HK-2 (cell line): ENCODE measurements around the gene MTF2.

Source experiments
- DNase-seq: peaks from one replicate; pipeline ENCODE4 v3.0.0-alpha.2; 2018; ENCODE audit not compliant: unreplicated experiment

MTF2 gene

DNA sequence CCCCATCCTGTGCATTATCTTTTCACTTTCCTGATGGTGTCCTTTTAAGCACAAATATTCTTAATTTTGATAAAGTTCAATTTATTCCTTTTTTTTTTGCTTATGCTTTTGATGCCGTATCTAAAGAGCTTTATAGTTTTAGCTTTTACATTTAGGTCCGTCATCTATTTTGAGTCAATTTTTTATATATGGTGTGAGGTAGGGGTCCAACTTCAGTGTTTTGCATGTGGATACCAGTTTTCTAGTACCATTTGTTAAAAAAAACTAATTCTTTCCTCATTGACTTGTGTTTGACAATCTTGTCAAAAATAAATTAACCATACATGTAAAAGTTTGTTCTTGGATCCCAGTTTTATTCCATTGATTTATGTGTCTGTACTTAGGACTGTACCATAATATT is 4.9 kb downstream of the MTF2 start:
- DNase-seq: no peak

DNA sequence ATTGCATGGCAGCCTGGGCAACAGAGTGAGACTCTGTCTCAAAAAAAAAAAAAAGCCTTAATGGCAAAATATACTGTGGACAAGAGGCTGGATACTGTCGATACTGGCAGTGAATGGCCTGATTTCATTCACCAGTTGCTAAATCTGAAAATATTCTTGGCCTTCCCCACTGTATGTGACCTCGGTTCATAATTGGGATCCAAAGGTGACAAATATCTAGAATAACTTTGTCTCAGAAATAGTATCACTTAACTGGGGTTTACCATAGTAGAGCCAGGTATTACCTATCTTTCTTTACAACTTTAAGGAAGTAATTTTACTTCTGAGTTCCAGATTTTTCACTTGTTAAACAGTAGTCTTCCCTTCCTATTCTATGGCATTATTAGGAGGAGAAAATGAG is 8.4 kb downstream of the MTF2 start:
- no peak for DNase-seq

DNA sequence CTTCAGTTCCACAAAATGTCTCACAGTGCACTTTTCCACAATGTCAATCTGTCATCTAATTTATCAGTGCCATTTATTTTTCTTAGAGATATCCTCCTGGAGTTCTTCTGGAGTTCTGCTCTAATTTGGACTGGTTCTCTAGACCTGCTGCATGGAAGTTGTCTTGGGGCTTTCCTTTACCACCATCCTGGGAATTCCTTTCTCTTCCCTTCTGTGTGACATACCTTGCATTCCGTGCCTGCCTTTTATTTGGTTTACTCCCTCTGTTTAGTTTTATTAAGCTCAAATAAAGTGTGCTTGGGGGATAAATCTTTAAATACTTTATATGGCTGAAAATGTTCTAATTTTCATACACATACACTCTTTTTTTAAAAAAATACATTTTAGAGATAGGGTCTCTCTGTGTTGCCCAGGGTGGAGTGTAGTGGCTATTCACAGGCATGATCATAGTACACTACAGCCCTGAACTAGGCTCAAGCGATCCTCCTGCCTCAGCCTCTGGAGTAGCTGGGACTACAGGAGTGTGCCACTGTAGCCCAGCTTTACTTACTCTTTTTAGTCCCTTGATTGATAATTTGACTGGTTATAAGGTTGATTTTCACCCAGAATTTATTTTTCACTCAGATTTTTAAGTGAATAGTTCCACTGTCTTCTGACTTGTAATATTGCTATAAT is 14.4 kb downstream of the MTF2 start:
- no peak for DNase-seq

- no peak for DNase-seq
Observed at GRCh38 chr1:93095804-93096585, 16.9 kb downstream of the MTF2 start.

DNA sequence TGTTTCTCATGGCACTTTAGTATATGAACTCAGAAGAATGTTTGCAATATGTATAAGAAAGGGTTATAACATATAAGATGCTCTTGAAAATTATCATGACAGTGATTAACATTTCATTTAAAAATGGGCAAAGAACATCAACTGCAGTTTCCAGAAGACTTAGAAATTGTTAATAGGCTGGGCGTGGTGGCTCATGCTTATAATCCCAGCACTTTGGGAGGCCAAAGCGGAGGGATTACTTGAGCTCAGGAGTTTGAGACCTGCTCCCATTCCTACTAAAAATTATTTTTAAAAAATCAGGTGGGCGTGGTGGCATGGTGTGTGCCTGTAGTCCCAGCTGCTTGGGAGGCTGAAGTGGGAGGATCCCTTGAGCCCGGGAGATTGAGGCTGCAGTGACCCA is 23.1 kb downstream of the MTF2 start:
- no peak for DNase-seq

GRCh38 chr1:93106226-93106625 is 27.1 kb downstream of the MTF2 start:
- no peak for DNase-seq

- no peak for DNase-seq
Observed at GRCh38 chr1:93107395-93107794, 28.3 kb downstream of the MTF2 start.

DNA sequence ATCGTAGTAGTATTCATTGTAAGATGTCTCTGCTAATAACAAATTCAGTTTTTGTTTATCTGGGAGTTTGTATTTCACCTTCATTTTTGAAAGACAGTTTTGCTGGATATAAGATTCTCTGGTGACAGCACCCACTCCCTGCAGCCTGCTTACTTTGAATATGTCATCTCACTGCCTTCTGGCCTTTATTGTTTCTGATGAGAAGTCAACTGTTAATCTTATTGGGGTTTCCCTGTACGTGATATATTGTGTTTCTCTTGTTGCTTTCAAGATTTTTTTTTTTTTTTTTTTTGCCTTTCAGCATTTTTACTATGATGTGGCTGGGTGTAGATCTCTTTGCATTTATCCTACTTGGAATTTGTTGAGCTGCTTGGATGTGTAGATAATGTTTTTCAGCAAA is 29.3 kb downstream of the MTF2 start:
- no peak for DNase-seq

DNA sequence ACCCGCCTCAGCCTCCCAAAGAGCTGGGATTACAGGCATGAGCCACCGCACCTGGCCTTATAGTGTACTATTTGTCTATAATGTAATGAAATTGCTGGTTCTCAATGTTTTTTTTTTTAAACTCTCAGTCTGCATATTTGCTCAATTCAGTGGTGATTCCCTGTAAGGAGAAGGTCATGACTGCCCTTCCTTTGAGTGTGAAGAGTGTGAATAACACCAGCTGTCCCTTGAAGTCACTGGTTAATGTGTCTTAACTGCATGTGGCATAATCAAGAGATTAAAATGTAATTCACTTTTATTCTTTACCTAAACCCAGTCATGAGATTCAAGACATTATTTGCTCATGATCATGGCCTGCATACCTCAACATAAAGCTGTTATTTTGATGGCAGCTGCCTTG is 30.5 kb downstream of the MTF2 start:
- DNase-seq: no peak

DNA sequence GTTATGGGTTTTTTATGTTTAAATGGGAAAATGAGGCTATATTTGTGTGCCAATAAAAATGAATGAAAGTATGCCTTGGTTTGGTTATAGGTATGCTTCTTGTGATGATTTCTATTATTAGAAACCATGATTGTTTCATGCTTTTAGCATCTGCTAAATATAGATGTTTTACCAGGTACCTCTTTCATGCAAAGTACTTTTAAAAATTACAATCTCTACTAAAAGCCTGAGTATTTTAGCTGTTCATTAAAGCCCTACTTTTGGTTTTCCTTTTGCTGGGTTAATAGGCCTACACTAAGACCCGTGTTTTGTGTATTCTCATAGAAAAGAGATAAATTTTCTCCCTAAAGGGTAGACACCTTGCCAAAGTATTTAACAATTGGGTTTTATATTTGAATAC is 32.0 kb downstream of the MTF2 start:
- DNase-seq: no peak

- no peak for DNase-seq
Observed at GRCh38 chr1:93111561-93111960, 32.5 kb downstream of the MTF2 start.

DNA sequence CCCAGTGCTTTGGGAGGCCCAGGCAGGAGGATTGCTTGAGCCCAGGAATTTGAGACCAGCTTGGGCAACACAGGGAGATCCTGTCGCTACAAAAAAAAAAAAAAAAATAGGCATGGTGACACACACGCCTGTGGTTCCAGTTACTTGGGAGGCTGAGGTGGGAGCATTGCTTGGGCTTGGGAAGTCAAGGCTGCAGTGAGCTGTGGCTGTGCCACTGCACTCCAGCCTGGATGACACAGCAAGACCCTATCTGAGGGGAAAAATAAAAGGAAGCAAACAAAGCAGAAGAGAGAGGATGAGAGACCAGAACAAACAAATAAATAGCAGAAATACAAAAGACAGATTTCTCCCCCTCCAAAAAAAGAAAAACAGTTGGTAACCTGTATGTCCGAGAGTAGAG is 34.0 kb downstream of the MTF2 start:
- no peak for DNase-seq

DNA sequence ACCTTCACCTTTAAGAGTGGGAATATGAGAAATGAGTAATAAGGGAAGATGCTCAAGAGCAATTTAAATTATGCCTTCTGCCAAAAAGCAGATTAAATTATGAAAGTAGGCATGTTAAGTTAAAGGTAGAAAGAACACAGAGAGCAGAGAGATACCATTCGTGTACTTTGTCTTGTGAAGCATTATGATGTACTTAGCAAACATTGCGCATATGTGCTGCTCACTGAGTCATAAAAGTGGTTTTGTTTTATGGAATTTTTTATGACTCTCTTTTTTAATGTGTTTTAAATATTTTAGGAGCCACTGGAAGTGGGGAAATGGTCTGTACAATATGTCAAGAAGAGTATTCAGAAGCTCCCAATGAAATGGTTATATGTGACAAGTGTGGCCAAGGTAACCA is 35.3 kb downstream of the MTF2 start:
- no peak for DNase-seq

DNA sequence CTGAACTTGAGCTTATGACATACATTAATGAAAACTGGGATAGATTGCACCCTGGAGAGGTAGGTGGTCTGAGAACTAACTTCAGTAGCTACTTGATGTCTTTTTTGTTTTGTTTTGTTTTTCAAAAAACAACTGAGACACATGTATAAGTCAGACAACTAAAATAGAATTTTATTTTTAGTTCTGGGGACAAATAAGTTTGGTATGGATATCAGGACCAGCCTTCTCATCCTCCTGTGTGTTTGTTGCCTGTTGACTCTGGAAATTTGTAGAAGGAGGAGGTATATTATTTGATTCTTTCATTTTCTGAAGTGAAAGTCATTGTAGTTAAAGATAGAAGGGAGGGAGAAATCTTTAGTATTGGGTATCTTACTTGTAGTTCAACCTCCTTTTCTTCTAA is 41.5 kb downstream of the MTF2 start:
- no peak for DNase-seq

- no peak for DNase-seq
Observed at GRCh38 chr1:93123201-93123783, 44.2 kb downstream of the MTF2 start.

DNA sequence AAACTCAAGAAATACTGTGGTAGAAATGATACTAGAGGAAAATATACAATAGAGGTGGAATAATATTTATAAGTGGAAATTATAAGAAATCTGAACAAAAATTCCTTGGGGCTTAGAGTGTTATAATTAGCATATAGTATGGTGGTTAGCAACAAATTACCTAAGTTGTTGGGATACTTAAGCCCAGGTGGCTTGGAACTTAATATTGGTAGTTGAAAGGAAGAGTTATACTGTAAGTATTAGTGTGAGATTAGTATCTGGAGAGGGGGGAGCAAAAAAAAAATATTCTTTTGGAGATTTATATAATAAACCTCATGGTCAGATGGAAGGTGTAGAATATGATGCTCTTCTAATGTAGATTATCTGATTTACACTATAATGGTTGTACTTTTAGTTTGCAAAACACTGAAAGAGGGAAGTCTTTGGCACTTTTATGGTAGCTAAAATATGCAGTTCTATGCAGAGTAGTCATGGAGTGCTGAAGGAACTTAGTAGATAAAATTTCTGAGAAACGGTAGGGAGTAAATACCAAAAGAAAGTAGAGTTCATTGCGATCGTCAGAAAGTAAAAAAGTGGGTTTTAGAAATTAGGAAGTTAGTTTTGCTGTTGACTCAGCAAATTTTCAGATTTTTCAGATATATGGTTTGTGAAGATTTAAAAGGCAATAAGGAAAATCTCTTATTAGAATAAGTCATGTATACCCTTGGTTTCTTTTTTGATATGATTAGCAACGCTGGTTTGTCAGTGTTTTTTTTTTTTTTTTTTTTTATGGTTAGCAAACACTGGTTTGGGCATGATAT is 45.7 kb downstream of the MTF2 start:
- no peak for DNase-seq

- DNase-seq: no peak
Observed at GRCh38 chr1:93129507-93130099, 50.5 kb downstream of the MTF2 start.

DNA sequence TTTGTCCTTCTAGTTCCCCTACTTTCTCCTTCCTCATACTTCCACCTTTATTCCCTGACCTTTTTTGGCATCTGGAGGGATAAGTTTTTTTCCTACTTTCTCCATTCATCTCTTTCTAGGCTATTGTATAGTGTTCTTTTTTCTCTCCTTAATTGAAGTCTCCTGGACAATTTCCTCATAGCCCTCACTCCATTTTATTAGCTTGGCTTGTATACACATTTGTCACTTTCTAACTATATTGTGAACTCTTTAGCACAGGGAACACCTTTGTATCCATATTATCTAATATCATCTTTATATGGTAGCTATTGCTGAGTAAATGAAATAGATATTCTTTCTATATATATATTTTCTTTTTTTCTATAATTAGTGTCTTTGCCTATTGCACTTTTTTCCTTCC is 53.6 kb downstream of the MTF2 start:
- no peak for DNase-seq

DNA sequence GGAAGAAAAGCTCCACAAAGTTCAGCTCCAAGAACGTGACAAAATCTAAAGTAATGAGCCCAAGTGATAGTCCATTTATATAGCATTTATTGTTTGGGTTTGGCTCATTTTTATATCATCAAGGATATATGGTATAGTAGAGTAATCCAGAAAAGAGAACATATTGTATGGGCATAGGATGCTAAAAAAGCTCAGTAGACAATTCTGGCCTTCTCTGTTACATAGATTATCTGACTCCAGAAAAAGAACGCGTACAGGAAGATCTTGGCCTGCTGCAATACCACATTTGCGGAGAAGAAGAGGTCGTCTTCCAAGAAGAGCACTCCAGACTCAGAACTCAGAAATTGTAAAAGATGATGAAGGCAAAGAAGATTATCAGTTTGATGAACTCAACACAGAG is 57.4 kb downstream of the MTF2 start:
- DNase-seq: no peak

DNA sequence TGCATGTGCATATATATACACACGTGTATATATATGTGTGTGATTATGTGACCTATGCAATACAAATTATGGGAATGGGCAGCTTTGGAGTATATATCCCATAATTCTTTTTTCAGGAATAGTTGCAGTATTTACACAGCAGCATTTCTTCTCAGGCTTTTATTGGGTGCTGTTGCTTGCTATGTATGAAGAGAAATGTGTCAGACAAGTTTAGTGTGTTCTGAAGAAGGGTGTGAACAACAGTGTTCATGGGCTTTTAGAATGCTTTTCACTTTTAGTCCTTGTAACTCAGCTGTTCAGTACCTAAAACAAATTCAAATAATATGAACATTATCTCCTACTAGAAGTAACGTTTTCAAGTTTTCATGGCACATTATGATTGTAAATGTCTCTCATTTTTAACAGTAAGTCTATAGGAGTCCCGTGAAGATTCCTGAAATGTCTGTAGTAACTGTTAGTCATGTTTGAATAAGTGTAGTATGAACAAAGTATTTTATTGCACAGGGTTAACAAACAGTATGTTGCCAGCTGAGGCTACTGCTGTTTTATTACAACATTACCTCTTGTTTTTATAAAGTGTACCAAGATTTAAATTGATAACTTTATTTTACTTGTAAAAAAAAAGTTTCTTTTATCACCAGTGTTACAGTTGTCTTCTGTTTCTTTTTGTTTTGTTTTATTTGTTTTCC is 58.7 kb downstream of the MTF2 start:
- no peak for DNase-seq

GRCh38 chr1:93140106-93140505 is 61.0 kb downstream of the MTF2 start:
- DNase-seq: no peak
